GM19452 (cell line): Measurements from ENCODE around the gene NDUFB1.

Source experiments
- ATAC-seq: cut with Tn5 transposase; IDR thresholded peaks from one replicate; pipeline ENCODE4 v1.9.1; 2021; ENCODE audit not compliant: unreplicated experiment

NDUFB1 gene

GRCh38 chr14:92121670-92122350, at the start of gene NDUFB1, which contains the start of gene CPSF2:
NDUFB1 (minus strand) TSS chr14:92121706; CDS start chr14:92117637, 4,069 bp downstream.
CPSF2 (plus strand) TSS chr14:92121969; CDS start chr14:92130985, 9,016 bp downstream.
- ATAC-seq, result peak; percentile 84

- ATAC-seq, result no peak
Measured at GRCh38 chr14:92164958-92165357, 43.5 kb upstream of the NDUFB1 start.

- ATAC-seq, result no peak
Measured at GRCh38 chr14:92161521-92161920, 40.0 kb upstream of the NDUFB1 start.

- ATAC-seq, result no peak
Measured at GRCh38 chr14:92160619-92161018, 39.1 kb upstream of the NDUFB1 start.

- no peak for ATAC-seq
Measured at GRCh38 chr14:92154283-92154942, 32.9 kb upstream of the NDUFB1 start.

GRCh38 chr14:92153581-92153980, 32.1 kb upstream of the NDUFB1 start:
- ATAC-seq, result no peak

- ATAC-seq, result no peak
Measured at GRCh38 chr14:92144708-92145107, 23.2 kb upstream of the NDUFB1 start.

GRCh38 chr14:92143962-92144361, 22.5 kb upstream of the NDUFB1 start:
- ATAC-seq, result no peak

- ATAC-seq, result no peak
Measured at GRCh38 chr14:92143309-92143708, 21.8 kb upstream of the NDUFB1 start.

- no peak for ATAC-seq
Measured at GRCh38 chr14:92135269-92135668, 13.8 kb upstream of the NDUFB1 start.

- ATAC-seq, result no peak
Measured at GRCh38 chr14:92134456-92134855, 12.9 kb upstream of the NDUFB1 start.

- no peak for ATAC-seq
Measured at GRCh38 chr14:92122761-92123160, 1.3 kb upstream of the NDUFB1 start.

- ATAC-seq, result peak; percentile 7
Measured at GRCh38 chr14:92122351-92122677, 808 bp upstream of the NDUFB1 start.

GRCh38 chr14:92121207-92121669, 268 bp downstream of the NDUFB1 start:
- ATAC-seq, result peak; percentile 9

GRCh38 chr14:92109490-92109889, 12.0 kb downstream of the NDUFB1 start:
- no peak for ATAC-seq

GRCh38 chr14:92108345-92109254, 12.9 kb downstream of the NDUFB1 start:
- no peak for ATAC-seq

- ATAC-seq, result peak; percentile 87
Measured at GRCh38 chr14:92106143-92106926, 15.2 kb downstream of the NDUFB1 start, which contains the start of gene ATXN3. ATXN3 (minus strand) TSS chr14:92106582; CDS start chr14:92106552, 30 bp downstream.

GRCh38 chr14:92105893-92106142, 15.7 kb downstream of the NDUFB1 start:
- peak; percentile 14 for ATAC-seq

GRCh38 chr14:92105073-92105892, 16.2 kb downstream of the NDUFB1 start:
- no peak for ATAC-seq

GRCh38 chr14:92103363-92103989, 18.0 kb downstream of the NDUFB1 start:
- ATAC-seq, result no peak
